Spleen (tissue), 11 donors: Measurements from ENCODE around the gene CALM3. TPM values are rescaled to one million over a fixed set of nuclear protein-coding genes. Genes with fewer than 3 reads are reported as not detected.

ENCODE experiments used
- DNase-seq: peaks from one replicate; pipeline ENCODE4 v3.0.0-alpha.2; 2020
- H3K27ac ChIP-seq, 8 donors: fragments of 200-600 bp; sonication (generic) in 7 of 8; 1 replicate in 4 of 8; 2 replicates in 4 of 8; pipeline versions ENCODE4 v1.5.0 to v1.8.0; 2016 to 2021; ENCODE audit warnings: inconsistent platforms in 4 of 8, mild to moderate bottlenecking in 4 of 8, moderate library complexity in 1 of 8
- H3K27me3 ChIP-seq, 7 donors: fragments of 200-600 bp; sonication (generic) in 6 of 7; replicated peaks in 1 of 7; 1 replicate in 4 of 7; 2 replicates in 3 of 7; pipeline versions ENCODE4 v1.5.0 to v1.8.0; 2016 to 2021; ENCODE audit warnings: inconsistent platforms in 3 of 7, mild to moderate bottlenecking in 1 of 7
- H3K36me3 ChIP-seq, 6 donors: fragments of 200-600 bp; sonication (generic) in 5 of 6; 1 replicate in 4 of 6; 2 replicates in 2 of 6; pipeline versions ENCODE4 v1.5.0 to v1.8.0; 2016 to 2021; ENCODE audit warnings: inconsistent platforms in 2 of 6
- H3K4me1 ChIP-seq, 6 donors: fragments of 200-600 bp; sonication (generic) in 5 of 6; 1 replicate in 3 of 6; 2 replicates in 3 of 6; pipeline versions ENCODE4 v1.5.0 to v1.8.0; 2016 to 2021; ENCODE audit warnings: inconsistent platforms in 3 of 6
- H3K4me3 ChIP-seq, 8 donors: fragments of 200-600 bp; sonication (generic) in 7 of 8; 1 replicate in 4 of 8; 2 replicates in 4 of 8; pipeline versions ENCODE4 v1.5.0 to v1.8.0; 2016 to 2021; ENCODE audit warnings: inconsistent platforms in 4 of 8, mild to moderate bottlenecking in 4 of 8, moderate library complexity in 2 of 8
- H3K9me3 ChIP-seq, 8 donors: fragments of 200-600 bp; sonication (generic) in 7 of 8; 1 replicate in 4 of 8; 2 replicates in 4 of 8; pipeline versions ENCODE4 v1.5.0 to v1.8.0; 2016 to 2021; ENCODE audit warnings: inconsistent platforms in 4 of 8
- POLR2A ChIP-seq, 3 donors: fragments of 450-650 bp; IDR thresholded peaks; one replicate each; pipeline ENCODE4 v1.5.1; 2017; ENCODE audit warnings: antibody characterized with exemption in 3 of 3, mild to moderate bottlenecking in 1 of 3
- POLR2AphosphoS5 ChIP-seq, 3 donors: sonication (generic); formaldehyde crosslinking; IDR thresholded peaks; one replicate each; pipeline ENCODE4 v1.5.1; 2017; ENCODE audit warnings: antibody characterized with exemption in 3 of 3
- WGBS, 5 donors: extraction: QIAGEN DNeasy Blood & Tissue Kit in 3 of 5; methylation state at CpG; one replicate each; pipeline versions ENCODE4 v1.1.5 to v1.1.7; 2013 to 2018; 5-methylcytosine and 5-hydroxymethylcytosine counted together
- intact Hi-C: fragments of 100-400 bp; cut with DNase I; formaldehyde crosslinking; loops from one replicate; pipeline ENCODE4 v1.15.0; 2023; ENCODE audit warnings: low total_unique reads
- polyA plus RNA-seq, 3 donors: library from polyadenylated mRNA; stranded (reverse); fragments of 200-250 nt; gene quantifications; one replicate each; pipeline ENCODE4 v1.2.1, GENCODE V29; 2013
- total RNA-seq, 7 donors: library from RNA; depleted of rRNA in 3 of 7; stranded (reverse); fragments of >200 nt in 3 of 7; fragmentation: NEBNext Ultra II Directional in 4 of 7; extraction: Animal tissue kit (Norgen Biotek cat#: 25700) in 4 of 7; gene quantifications; one replicate each; pipeline versions ENCODE4 v1.1.0 to v1.2.1, GENCODE V29; 2016 to 2021
- TF ChIP-seq, protein P1 (sequence below), 11 experiments: fragments of 200-600 bp in 7 of 11; fragments of 450-650 bp in 4 of 11; sonication (generic) in 4 of 11; IDR thresholded peaks in 8 of 11; conservative IDR thresholded peaks in 3 of 11; 1 replicate in 7 of 11; 2 replicates in 4 of 11; pipeline versions ENCODE4 v1.4.0 to v1.8.0; 2016 to 2021; ENCODE audit warnings: antibody characterized with exemption in 11 of 11, inconsistent platforms in 4 of 11, mild to moderate bottlenecking in 1 of 11
- donor health status: healthy with polysubstance abuse.
- donor health status: DM: no; HTN: no; CAD: no; lungs with moderate emphysema.
- donor health status: DM: no; HTN: no; CAD: no.
- donor health status: Bipolar disorder and iron deficiency.
- donor health status: healthy.
- donor health status: DM: no; HTN: no; CAD: no.
- donor health status: DM: yes; HTN: yes; CAD: no.

CALM3 gene
- total and polyA plus RNA-seq, 10 donors: 78.1 to 197 (median 140) TPM

DNA sequence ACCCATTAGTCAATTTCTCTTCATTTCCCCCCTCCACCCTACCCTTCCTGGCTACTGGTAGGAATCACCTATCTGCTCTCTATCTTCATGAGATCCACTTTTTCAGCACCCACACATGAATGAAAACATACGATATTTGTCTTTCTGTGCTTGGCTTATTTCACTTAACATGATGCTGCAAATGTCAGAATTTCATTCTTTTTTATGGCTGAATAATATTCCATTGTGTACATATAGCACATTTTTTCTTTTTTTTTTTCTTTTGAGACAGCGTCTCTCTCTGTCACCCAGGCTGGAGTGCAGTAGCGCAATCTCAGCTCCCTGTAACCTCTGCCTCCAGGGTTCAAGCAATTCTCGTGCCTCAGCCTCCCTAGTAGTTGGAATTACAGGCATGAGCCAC, 9.9 kb upstream of the CALM3 start:
- H3K4me3 ChIP-seq: no peak overlapping the region
- no peaks in the 10 kb centered on the region for H3K36me3 ChIP-seq
- H3K4me1 ChIP-seq: no peaks in the 10 kb centered on the region
- H3K9me3 ChIP-seq: no peaks in the 10 kb centered on the region
- no peak overlapping the region for H3K27ac ChIP-seq
- TF ChIP-seq, protein P1, sequence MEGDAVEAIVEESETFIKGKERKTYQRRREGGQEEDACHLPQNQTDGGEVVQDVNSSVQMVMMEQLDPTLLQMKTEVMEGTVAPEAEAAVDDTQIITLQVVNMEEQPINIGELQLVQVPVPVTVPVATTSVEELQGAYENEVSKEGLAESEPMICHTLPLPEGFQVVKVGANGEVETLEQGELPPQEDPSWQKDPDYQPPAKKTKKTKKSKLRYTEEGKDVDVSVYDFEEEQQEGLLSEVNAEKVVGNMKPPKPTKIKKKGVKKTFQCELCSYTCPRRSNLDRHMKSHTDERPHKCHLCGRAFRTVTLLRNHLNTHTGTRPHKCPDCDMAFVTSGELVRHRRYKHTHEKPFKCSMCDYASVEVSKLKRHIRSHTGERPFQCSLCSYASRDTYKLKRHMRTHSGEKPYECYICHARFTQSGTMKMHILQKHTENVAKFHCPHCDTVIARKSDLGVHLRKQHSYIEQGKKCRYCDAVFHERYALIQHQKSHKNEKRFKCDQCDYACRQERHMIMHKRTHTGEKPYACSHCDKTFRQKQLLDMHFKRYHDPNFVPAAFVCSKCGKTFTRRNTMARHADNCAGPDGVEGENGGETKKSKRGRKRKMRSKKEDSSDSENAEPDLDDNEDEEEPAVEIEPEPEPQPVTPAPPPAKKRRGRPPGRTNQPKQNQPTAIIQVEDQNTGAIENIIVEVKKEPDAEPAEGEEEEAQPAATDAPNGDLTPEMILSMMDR (IDR thresholded peaks at IDR 0.05 in 8 of 11, conservative IDR thresholded peaks at IDR 0.05 in 3 of 11): no peak
- TF ChIP-seq POLR2AphosphoS5 (IDR thresholded peaks at IDR 0.05) (no peak), POLR2A (IDR thresholded peaks at IDR 0.05) (no peak)
- DNase-seq: no peak
- H3K27me3 ChIP-seq: no peaks in the 10 kb centered on the region
- 92 to 97% (median 93%) methylated on average over 4 of the region's 4 CpGs for WGBS, 5 donors
- intact Hi-C loops: no loop called here

DNA sequence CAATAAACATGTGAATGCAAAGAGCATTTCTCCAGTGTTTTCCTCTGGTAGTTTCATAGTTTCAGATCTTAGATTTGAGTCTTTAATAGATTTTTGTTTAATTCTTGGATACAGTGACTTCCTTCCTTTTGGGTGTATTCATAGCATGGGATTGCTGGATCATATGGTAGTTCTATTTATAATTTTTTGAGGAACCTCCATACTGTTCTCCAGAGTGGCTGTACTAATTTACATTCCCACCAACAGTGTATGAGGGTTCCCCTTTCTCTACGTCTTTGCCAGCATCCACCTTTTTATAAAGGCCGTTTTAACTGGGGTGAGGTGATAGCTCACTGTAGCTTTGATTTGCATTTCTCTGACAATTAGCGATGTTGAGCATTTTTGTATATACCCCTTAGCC, 9.3 kb upstream of the CALM3 start:
- Histone ChIP-seq H3K9me3 (no peaks in the 10 kb centered on the region), H3K4me1 (no peaks in the 10 kb centered on the region), H3K27me3 (no peaks in the 10 kb centered on the region), H3K27ac (no peak overlapping the region), H3K36me3 (no peaks in the 10 kb centered on the region), H3K4me3 (no peak overlapping the region)
- no peak for DNase-seq
- TF ChIP-seq POLR2A (IDR thresholded peaks at IDR 0.05): no peak
- TF ChIP-seq, protein P1 (IDR thresholded peaks at IDR 0.05 in 8 of 11, conservative IDR thresholded peaks at IDR 0.05 in 3 of 11): no peak
- no peak for TF ChIP-seq POLR2AphosphoS5 (IDR thresholded peaks at IDR 0.05)
- 65 to 73% (median 66%) methylated on average over 3 of the region's 3 CpGs for WGBS, 5 donors
- intact Hi-C loops: no loop called here

DNA sequence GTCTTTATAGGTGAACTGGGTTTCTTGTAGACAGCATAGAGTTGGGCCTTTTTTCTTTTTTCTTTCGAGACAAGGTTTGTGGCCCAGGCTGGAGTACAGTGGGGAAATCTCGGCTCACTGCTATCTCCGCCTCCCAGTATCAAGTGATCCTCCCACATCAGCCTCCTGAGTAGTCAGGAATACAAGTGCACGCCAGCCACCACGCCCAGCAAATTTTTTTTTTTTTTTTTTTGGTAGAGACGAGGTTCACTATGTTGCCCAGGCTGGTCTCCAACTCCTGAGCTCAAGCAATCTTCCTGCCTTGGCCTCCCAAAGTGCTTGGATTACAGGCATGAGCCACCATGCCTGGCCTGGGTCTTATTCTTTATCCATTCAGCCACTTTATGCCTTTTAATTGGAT, 5.1 kb upstream of the CALM3 start:
- Histone ChIP-seq H3K9me3 (peaks cover 0 to 21% (median 17%) of the 10 kb centered on the region in 8 donors), H3K27ac (no peak overlapping the region), H3K4me3 (no peak overlapping the region), H3K4me1 (peaks cover 0 to 11% (median 7%) of the 10 kb centered on the region in 6 donors), H3K36me3 (no peaks in the 10 kb centered on the region), H3K27me3 (no peaks in the 10 kb centered on the region)
- no peak for TF ChIP-seq POLR2AphosphoS5 (IDR thresholded peaks at IDR 0.05)
- TF ChIP-seq POLR2A (IDR thresholded peaks at IDR 0.05): no peak
- TF ChIP-seq, protein P1 (IDR thresholded peaks at IDR 0.05 in 8 of 11, conservative IDR thresholded peaks at IDR 0.05 in 3 of 11): no peak
- DNase-seq: no peak
- intact Hi-C loops: no loop called here
- WGBS, 5 donors: 87 to 92% (median 89%) methylated on average over 6 of the region's 6 CpGs

DNA sequence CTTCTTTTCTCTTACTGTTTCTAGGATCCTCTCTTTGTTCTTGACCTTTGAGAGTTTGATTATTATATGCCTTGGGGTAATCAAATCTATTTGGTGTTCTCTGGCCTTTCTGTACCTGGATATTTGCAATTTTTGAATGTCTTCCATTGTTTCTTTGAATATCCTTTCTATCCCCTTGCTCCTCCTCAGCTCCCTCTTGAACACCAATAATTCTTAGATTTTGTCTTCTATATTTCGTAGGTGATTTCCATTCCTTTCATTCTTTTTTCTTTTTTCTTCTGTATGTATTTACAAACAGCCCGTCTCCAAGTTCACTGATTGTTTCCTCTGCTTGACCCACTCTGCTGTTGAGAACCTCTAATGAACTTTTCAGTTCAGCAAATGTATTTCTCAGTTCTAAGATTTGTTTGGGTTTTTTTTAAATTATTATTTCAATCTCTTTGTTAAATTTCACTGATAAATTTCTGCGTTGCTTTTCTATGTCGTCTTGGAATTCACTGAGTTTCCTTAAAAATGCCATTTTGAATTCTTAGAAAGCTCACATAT, 2.7 kb upstream of the CALM3 start:
- TF ChIP-seq POLR2AphosphoS5 (IDR thresholded peaks at IDR 0.05) (no peak), POLR2A (IDR thresholded peaks at IDR 0.05) (no peak)
- TF ChIP-seq, protein P1 (IDR thresholded peaks at IDR 0.05 in 8 of 11, conservative IDR thresholded peaks at IDR 0.05 in 3 of 11): no peak
- DNase-seq: no peak
- no peak overlapping the region for H3K27ac ChIP-seq
- intact Hi-C loops: no loop called here
- peaks cover 0 to 21% (median 17%) of the 10 kb centered on the region in 8 donors for H3K9me3 ChIP-seq
- peaks cover 12 to 31% (median 23%) of the 10 kb centered on the region in 6 donors for H3K4me1 ChIP-seq
- no peaks in the 10 kb centered on the region for H3K27me3 ChIP-seq
- H3K36me3 ChIP-seq: no peaks in the 10 kb centered on the region
- no peak overlapping the region for H3K4me3 ChIP-seq
- 94 to 97% (median 96%) methylated on average over 4 of the region's 4 CpGs for WGBS, 5 donors
